DMS153 (cell line): ENCODE measurements around the gene IFNGR2.
A peak's percentile ranks its signal among the peaks of the same experiment; 100 is the strongest.
"Not testable (repeated sequence)": the region's sequence is repeated elsewhere in the genome, so short reads cannot be mapped to it uniquely, and the experiment has no call there.

Experiments
- DNase-seq: peaks from one replicate; lab custom pipeline; 2025; lab: John Stamatoyannopoulos, UW

The IFNGR2 gene

DNA sequence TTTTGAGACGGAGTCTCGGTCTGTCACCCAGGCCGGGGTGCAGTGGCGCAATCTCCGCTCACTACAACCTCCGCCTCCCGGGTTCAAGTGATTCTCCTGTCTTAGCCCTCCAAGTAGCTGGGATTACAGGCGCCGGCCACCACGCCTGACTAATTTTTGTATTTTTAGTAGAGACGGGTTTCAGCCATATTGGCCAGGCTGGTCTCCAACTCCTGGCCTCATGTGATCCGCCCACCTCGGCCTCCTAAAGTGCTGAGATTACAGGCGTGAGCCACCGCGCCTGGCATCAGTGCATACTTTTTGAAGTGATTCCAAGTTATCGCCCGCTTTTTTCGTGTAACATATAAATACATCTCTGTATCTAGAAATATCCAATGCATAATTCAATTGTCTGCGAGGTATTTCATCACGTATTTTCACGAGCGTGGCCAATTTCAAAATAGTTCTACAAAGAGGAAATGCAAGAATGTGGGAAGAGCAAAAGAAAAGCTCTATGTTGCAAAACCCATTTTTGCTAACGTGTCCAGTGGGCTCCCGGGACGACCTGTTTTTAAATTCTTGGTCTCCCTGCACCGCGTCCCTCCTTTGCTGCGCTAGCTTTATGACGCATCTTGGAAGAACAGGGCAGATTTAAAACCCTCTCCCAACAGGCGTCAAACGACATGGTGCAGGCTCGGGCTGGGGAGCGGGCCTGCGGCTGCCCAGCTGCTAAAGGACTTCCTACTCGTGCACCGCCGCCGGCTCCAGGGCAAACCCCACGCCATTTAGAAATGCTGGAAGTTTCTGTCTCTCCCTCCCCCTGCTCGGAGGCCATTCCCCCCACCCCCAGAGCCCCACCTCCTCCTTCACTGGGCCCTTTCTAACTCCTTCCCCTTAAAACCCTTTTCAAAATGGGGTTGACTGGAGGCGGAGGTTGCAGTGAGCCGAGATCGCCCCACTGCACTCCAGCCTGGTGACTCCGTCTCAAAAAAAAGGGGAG is 923 bp upstream of the IFNGR2 start:
- DNase-seq: no peak

DNA sequence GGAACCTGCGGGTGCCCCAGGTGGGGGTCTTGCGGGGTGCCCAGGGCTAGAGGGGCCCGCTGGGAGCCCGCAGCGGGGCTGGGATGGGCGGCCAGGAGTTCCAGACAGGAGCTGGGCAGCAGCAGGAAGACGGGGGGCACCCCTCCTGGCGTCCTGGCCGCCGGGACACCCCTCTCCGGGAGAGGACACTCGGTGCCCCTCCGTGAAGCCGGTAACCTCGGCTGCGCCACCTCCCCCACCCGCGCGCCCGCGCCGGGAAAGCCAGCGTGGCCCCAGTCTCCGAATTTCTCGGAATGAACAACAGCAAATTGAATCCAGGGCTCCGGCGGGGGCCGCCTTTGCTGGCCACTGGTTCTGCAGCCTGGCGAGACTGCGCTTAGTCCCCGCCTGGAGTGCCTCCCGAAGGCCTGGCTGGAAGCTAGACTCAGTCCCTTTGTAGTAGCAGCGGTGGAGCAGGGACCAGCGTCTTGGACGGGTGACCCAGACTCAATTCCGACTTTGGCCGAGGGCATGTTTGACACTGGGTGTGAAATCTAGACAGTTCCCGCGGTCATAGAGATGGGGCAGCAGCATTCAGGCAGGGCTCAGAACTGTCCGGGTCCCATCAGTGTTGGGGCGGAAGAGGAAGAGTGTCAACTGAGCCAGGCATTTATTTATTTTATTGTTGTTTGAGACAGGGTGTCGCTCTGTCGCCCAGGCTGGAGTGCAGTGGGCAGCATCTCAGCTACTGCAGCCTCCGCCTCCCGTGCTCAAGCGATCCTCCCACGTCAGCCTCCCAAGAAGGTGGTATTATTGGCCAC is 773 bp downstream of the IFNGR2 start:
- DNase-seq: peak; percentile 44

DNA sequence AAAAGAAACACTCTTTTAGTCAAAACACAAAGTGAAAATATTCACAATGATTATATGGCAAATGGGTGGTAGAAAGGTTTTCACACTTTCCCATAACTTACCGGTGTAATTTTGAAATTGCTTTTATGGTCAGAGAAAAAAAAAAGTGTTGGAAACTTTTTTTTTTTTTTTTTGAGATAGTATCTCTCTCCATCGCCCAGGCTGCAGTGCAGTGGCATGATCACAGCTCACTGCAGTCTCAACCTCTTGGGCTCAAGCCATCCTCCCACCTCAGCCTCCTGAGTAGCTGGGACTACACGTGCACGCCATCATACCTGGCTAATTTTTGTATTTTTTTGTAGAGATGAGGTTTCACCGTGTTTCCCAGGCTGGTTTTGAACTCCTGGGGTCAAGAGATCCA is 3.3 kb downstream of the IFNGR2 start:
- no peak for DNase-seq

DNA sequence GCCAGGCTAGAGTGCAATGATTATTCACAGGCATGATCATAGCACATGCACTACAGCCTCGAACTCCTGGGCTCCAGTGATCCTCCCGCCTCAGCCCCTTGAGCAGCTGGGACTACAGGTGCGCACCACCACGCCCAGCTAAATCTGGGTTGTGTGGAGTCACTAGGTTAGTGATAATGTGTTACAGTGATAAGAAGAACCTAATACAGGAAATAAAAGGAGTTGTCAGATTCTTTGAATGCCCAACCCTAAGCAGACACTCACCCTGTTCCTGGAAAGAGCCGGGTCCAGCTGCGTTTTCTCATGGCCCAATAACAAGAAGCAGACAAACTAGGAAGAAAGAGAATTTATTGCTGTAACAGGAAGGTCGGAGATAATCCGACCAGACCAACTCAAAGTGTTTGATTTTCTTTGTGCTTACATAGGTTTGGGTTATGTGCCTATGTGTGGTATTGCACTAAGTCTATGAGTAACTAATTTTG is 8.8 kb downstream of the IFNGR2 start:
- no peak for DNase-seq

DNA sequence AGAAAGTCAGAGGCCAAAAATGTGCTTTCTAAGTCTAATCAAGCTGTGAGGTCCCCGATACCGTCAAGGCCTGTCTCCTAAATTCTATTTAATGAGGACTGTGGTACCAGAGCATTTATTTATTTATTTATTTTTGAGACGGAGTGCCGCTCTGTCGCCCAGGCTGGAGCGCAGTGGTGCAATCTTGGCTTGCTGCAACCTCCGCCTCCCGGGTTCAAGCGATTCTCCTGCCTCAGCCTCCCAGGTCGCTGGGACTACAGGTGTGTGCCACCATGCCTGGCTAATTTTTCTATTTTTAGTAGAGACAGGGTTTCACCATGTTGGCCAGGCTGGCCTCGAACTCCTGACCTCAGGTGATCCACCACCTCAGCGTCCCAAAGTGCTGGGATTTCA is 9.2 kb downstream of the IFNGR2 start:
- DNase-seq: not testable (repeated sequence)

DNA sequence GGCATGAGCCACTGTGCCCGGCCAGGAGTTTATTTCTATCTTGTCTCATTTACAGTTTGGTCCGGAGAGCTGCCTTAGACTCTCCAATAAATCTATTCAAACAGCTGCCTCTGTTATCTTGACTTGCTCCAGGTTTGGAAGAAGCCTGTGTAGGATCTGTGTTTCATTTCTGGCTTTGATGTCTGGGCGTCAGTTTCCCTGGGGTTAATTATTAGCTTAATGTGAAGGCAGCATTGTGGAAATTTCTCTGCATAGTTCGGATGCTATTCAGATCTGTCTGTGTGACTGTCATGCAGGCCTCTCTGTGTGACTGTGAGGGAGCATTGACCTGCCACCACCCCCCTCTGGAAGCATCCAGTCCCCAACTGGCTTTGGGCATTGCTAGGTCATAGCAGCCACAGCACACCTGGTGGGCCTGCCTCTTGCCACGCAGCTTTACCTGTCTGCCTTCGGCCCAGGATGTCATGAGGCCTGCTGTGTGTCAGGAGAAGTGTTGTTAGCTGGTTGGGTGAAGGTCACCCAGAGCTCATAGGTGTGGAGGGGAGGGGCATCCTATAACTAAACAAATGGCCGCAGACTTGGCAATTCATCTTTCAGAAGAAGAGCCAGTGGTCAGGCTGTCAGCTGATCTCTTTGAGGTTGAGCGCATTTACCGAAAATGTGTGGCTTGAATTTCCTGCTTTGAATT is 9.8 kb downstream of the IFNGR2 start:
- DNase-seq: no peak

DNA sequence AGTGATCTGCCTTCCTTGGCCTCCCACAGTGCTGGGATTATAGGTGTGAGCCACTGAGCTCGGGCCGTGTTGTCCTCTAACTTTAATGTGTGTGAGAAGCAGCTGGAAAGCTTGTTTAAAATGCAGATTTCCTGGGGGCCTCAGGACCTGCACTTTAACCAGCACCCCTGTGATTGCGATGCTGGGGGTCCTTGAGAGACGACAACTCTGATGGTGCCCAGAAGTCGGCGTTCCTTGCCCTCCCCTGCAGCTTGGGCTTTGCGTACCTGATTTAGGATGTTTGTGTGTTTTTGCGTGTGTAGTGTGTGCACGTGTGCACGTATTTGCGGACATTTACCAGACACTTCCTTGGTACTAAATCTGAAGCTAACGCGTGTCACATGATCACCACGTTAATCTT is 10.9 kb downstream of the IFNGR2 start:
- no peak for DNase-seq

DNA sequence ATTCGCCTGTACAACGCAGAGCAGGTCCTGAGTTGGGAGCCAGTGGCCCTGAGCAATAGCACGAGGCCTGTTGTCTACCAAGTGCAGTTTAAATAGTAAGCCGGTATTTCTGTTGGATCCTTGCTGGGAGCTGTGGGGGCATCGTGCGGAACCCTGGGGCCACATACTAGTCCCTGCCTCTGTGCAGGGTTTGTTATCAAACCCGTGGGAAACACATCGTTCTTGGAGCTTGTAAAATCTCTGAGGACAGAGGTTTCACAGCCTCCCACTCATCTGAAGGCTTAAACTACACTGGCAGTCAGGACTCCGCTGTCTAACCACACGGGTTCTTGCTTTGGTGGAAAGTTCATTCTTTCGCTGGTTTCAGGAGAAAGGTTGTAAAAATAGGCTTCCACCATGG is 11.7 kb downstream of the IFNGR2 start:
- DNase-seq: no peak

DNA sequence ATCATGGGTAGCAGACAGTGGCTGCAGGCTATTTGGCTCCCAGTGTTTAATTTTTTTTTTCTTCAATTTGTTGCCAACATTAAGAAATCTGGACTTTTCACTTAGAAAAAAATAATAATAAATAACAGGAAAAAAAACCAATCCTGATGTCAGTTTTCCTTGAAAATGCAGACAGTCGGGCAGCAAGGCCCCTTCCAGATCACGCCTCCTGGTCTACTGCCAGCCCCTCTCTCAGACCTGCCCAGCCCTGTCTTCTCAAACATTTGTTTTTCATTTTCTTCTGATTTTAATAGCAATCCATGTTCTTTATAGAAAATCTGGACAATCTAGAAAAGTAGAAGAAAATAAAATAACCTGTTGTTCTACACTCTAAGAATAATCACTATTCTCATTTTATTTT is 15.5 kb downstream of the IFNGR2 start:
- DNase-seq: no peak

DNA sequence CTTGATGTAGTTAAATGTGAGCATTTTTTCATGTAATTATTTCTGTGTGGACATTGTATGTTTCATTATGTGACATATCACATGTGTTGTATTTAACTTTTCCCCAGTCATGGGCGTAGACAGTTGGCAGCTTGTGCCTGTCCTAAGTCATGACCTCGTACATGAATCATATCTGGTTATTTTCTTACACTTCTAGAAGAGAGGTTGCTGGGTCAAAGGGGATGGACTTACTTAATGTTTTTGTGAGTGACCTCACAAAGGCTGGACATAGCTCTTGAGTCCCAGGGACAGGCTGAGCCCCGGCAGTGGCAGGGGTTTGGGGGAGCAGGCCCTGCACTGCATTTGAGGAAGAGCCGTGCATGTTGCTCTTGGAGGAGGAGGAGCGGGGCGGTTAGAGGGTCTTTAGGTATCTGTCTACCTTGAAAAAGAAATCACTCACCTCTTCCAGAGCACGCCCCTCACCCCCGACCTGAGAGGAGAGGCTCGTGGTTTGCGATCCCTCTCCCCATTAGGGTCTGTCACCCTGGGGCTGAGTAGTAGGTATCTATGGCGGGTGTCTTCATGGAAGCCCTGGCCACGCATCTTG is 16.4 kb downstream of the IFNGR2 start:
- no peak for DNase-seq

DNA sequence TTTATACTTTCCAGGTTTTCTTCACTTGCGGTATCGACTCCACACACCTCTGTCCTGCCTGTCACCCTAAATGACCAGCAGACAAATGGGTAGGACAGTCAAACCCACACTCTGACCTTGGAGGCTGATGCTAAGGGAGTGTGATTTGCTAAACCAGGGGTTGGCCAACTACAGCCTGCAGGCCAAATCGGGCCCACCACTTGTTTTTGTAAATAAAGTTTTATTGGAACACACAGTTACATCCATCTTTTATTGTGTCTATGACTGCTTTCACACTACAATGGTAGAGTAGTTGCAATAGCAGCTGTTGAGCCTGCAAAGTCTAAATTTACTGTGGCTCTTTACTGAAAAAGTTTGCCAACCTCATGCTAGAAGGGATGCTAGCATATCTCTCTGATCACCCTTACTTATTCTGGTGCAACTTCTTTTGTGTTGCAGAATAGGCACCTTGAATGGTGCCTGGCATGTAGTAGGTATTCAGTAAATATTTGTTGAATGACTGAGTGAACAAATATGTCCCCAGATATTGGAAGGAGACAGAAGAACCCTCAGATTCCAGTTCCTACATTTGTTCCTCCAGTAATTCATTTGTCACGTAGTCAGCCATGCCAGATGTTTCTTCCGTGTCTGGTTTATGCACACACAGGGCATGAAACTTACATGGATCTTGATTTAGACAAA is 18.6 kb downstream of the IFNGR2 start:
- no peak for DNase-seq

DNA sequence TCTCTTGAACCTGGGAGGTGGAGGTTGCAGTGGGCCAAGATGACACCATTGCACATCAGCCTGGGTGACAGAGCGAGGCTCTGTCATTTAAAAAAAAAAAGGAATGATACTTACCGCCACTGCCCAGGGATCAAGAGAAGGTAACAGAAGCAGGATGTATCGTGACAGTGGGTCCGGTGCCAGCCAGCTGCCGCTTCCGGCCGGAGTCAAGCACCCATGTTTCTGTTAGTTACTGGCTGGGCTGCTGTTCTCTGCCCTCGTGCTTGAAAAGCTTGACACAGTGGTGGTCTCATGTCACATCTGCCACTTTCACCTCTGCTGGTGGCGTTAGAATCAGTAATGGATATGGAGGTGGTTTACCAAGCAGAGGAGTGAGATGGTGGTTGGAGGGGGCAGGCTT is 21.0 kb downstream of the IFNGR2 start:
- no peak for DNase-seq

DNA sequence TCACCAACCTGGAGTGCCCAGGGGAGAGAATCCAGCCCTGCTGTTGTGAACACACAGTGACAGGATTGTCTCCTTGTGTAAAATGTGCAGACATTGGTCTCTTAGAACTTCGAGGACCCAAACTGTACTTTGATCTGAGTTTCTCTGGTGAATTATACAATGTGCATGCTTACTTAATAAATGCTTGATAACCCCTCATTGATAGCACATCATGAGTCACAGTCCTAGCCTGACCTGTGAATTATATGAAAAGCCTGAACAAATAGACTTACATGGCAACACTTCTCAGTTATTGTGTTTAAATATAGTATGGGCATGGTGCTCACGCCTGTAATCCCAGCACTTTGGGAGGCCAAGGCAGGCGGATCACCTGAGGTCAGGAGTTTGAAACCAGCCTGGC is 22.6 kb downstream of the IFNGR2 start:
- no peak for DNase-seq

DNA sequence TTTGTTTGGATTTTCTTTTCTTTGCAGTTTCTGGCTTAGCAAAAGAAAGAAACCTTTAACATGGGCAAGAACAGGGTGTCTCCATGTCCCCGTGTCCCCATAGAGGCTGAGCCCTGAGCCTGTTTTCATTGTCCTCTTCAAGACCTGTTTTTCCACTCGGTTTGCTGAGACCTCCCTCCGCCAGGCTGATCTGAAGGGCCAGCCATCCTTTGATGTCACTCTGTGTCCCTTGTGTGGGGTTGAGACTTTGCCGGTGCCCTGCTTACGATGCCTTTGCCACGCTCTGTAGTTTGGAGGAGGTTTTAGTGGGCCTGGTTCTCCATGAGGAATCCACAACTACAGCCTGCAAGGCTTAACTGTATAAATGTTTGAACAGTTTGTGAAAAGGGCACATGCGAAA is 23.8 kb downstream of the IFNGR2 start:
- DNase-seq: no peak

DNA sequence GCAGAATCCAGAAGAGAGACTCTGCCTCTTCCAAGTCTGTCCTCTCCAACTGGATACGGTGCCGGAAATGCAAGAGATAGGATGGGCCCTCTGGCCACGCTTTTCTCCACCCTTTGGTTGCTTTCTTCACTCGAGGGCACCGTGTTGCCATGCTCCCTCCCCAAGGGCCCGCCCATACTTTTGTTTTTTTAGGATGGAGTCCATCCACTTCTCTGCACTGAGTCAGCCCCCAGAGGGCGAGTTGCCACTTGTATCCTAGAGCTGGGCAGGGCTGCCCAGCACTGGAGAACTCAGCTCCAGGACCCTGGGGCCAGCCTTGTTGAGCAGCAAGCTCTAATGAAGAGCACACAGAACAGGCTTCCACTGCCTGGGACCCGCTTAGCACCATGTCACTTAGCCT is 25.5 kb downstream of the IFNGR2 start:
- no peak for DNase-seq

DNA sequence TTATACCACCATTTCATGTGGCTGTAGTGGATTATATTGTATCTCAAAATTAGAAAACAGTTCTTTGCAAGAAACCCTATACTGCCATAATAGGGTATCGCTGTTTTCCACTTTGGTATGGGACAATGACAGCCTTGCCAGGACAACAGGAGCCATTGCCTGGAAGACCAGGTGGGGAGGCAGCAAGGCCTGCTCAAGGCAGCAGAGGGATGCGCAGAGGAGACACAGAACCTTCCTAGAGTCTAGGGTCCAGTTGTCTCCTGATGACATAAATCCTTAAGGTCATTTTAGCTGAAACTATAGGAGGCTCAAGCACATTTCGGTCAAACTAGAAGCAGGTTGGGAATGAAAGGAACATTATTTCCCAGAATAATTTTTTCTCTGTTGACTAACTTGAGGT is 27.6 kb downstream of the IFNGR2 start:
- DNase-seq: no peak

DNA sequence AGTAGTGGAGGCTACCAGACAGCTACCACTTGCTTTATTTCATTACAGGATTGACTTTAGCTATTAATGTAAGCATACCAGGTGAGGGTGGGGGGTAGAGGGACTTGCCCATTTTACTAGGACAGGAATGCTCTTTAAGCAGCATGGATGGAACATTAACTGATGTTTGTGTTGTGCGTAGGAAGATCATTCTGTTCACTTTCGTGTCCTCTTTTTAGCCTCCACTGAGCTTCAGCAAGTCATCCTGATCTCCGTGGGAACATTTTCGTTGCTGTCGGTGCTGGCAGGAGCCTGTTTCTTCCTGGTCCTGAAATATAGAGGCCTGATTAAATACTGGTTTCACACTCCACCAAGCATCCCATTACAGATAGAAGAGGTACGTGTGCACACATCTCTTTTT is 29.3 kb downstream of the IFNGR2 start:
- no peak for DNase-seq

DNA sequence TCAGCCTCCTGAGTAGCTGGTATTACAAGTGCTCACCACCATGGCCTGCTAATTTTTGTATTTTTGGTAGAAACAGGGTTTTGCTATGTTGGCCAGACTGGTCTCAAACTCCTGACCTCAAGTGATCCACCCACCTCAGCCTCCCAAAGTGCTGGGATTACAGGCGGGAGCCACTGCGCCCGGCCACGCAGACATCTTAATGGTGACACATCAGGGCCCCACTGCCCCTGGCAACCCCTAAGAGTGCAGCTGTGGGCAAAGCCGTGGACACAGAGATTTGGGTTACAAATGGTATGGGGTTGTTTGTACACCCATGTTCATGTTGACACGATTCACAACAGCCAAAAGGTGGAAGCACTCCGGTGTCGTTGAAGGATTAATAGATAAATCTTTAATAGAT is 29.8 kb downstream of the IFNGR2 start:
- DNase-seq: no peak

DNA sequence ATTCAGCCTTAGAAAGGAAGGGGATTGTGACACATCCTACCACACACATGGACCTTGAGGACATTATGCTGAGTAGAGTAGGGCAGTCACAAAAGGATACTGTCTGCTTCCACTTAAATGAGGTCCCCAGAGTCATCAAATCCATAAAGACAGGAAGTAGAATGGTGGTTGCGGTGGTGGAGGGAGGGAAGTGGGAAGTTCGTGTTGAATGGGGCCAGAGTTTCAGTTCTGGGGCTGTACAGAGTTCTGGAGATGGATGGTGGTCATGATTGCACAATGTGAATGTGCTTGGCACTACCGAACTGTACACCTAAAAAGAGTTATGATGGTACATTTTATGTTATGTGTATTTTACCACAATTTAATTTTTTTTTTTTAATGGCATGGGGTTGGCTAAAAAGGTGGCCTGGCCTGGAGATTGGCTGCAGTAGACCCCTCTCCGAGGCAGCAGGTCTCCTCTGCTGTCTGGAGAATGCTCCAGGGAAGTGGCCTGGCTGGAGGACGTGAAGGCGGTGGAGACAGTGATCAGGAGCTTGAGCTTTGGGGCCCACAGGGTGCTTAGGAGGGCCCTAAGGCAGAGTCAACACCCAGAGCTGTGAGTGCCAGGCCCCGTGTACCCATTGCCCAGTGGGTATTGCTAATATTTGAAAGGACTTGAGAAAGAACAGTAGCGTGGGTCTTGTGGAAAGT is 30.4 kb downstream of the IFNGR2 start:
- no peak for DNase-seq

DNA sequence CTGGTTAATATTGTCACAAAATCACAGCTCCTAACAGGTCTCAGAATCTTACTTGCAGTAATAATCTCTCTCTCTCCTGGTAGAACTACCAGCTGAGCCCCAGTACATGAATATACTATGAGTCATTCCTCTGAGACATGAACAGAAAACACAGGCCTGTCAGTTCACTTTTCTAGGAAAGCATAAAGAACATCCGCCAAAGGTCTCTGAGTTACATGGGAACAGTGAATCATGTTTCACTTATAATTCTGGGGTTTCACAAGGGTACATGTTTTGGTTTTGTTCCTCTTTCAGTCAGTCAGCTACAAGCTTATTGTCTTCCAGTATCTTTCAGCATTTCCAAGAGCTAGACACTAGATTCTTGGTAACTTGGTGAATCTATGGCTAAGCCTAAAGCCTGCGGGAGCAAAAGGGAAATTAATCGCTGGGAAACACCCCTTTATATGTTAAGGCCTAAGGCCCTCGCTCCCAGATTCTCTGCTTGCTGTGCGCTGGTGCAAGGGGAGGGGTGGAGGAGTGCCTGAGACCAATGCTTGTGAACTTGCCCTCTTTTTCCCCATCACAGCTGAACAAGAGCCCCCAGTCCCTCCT is 31.7 kb downstream of the IFNGR2 start:
- DNase-seq: no peak
